G401.6 (cell line): ENCODE data around the gene EPS8L3.
"Not testable (repeated sequence)": the region's sequence is repeated elsewhere in the genome, so short reads cannot be mapped to it uniquely, and the experiment has no call there.

Experiments
- FAIRE-seq: peaks from 2 replicates; lab custom pipeline; 2012; peaks lifted over from hg19 to GRCh38; lab: Jason Lieb, UNC

Gene EPS8L3

GRCh38 chr1:109711593-109712320, 52.0 kb downstream of the EPS8L3 start, which contains the start of gene GSTM5:
Gene GSTM5, plus strand, starts transcription at chr1:109712251. Its CDS starts 62 bp downstream, at chr1:109712313.
- not testable (repeated sequence) for FAIRE-seq

GRCh38 chr1:109709822-109710221, 53.9 kb downstream of the EPS8L3 start:
- FAIRE-seq = not testable (repeated sequence)

GRCh38 chr1:109708949-109709348, 54.8 kb downstream of the EPS8L3 start:
- not testable (repeated sequence) for FAIRE-seq

- FAIRE-seq = no peak
These were observed 58.3 kb downstream of the EPS8L3 start for GRCh38 chr1:109705411-109705810.

GRCh38 chr1:109704173-109704572, 59.5 kb downstream of the EPS8L3 start:
- FAIRE-seq = no peak

GRCh38 chr1:109702940-109703339, 60.8 kb downstream of the EPS8L3 start:
- FAIRE-seq = not testable (repeated sequence)
